H1 (cell line): ENCODE data around the gene GSTA2. TPM values are rescaled to one million over a fixed set of nuclear protein-coding genes. Genes with fewer than 3 reads are reported as not detected.

Experiments
- CTCF ChIA-PET: fragments of 300-600 bp; sonication (Branson Sonifier 250); formaldehyde crosslinking; loops from one replicate; lab custom pipeline; 2021; ENCODE audit not compliant: partially characterized antibody; lab: Charles Lee
- POLR2A ChIA-PET: fragments of 300-600 bp; sonication (Branson Sonifier 250); formaldehyde crosslinking; loops from one replicate; lab custom pipeline; 2021; ENCODE audit warnings: inconsistent platforms; ENCODE audit not compliant: partially characterized antibody; lab: Charles Lee
- DNase-seq, 2 experiments: peaks; one replicate each; pipeline versions ENCODE4 v3.0.0 to v3.0.0-alpha.2; 2010 to 2022; ENCODE audit warnings: low spot score in 2 of 2, low read depth in 1 of 2, mixed read lengths in 1 of 2
- FAIRE-seq: peaks from 2 replicates; lab custom pipeline; 2011; peaks lifted over from hg19 to GRCh38; lab: Jason Lieb, UNC
- H2AFZ ChIP-seq: 2 replicates; pipeline ENCODE4 v1.8.1; 2012; ENCODE audit warnings: low read length, inconsistent platforms
- H2AK5ac ChIP-seq: 2 replicates; pipeline ENCODE4 v1.6.1; 2013; ENCODE audit warnings: low read depth, low read length
- H2BK120ac ChIP-seq: replicated peaks from 2 replicates; pipeline ENCODE3; 2013; ENCODE audit warnings: low read depth, low read length, inconsistent platforms
- H2BK12ac ChIP-seq: 2 replicates; pipeline ENCODE4 v1.6.1; 2013; ENCODE audit warnings: low read depth, low read length
- H2BK15ac ChIP-seq: 2 replicates; pipeline ENCODE4 v1.6.1; 2013; ENCODE audit warnings: low read length
- H2BK20ac ChIP-seq: 2 replicates; pipeline ENCODE4 v1.6.1; 2013; ENCODE audit warnings: low read length
- H2BK5ac ChIP-seq: 2 replicates; pipeline ENCODE4 v1.6.1; 2013; ENCODE audit warnings: low read depth, low read length
- H3K14ac ChIP-seq: 2 replicates; pipeline ENCODE4 v1.6.1; 2013; ENCODE audit warnings: inconsistent platforms; ENCODE audit not compliant: insufficient read length
- H3K18ac ChIP-seq: 2 replicates; pipeline ENCODE4 v1.6.1; 2013; ENCODE audit warnings: low read length; ENCODE audit errors: extremely low read depth
- H3K23ac ChIP-seq: 2 replicates; pipeline ENCODE4 v1.6.1; 2013; ENCODE audit warnings: inconsistent platforms; ENCODE audit not compliant: insufficient read length
- H3K23me2 ChIP-seq: 2 replicates; pipeline ENCODE4 v1.6.1; 2013; ENCODE audit warnings: low read depth, low read length
- H3K27ac ChIP-seq: 2 replicates; pipeline ENCODE4 v1.6.1; 2011; ENCODE audit warnings: low read depth, low read length, inconsistent platforms
- H3K27me3 ChIP-seq, 4 experiments: replicated peaks in 1 of 4; 1 replicate in 1 of 4; 2 replicates in 3 of 4; pipeline versions ENCODE4 v1.6.1 to v1.8.1; 2011 to 2013; ENCODE audit warnings: low read length in 3 of 4, mild to moderate bottlenecking in 3 of 4, inconsistent platforms in 2 of 4, mixed read lengths in 2 of 4, moderate library complexity in 1 of 4; ENCODE audit not compliant: control insufficient read depth in 3 of 4, insufficient read depth in 3 of 4; ENCODE audit errors: extremely low read depth in 1 of 4
- H3K36me3 ChIP-seq, 4 experiments: 2 replicates each; pipeline versions ENCODE4 v1.6.1 to v1.8.1; 2011 to 2013; ENCODE audit warnings: mild to moderate bottlenecking in 4 of 4, low read length in 3 of 4, moderate library complexity in 2 of 4, control low read depth in 1 of 4, inconsistent platforms in 1 of 4; ENCODE audit not compliant: insufficient read depth in 4 of 4, control insufficient read depth in 2 of 4
- H3K4ac ChIP-seq: replicated peaks from 2 replicates; pipeline ENCODE3; 2013; ENCODE audit warnings: low read length, low read depth, mixed read lengths, inconsistent platforms; ENCODE audit not compliant: insufficient read length
- H3K4me1 ChIP-seq, 4 experiments: replicated peaks in 1 of 4; 1 replicate in 1 of 4; 2 replicates in 3 of 4; pipeline versions ENCODE4 v1.6.1 to v1.8.1; 2011 to 2013; ENCODE audit warnings: low read length in 3 of 4, inconsistent platforms in 2 of 4, mixed read lengths in 1 of 4; ENCODE audit not compliant: insufficient read depth in 4 of 4, control insufficient read depth in 3 of 4
- H3K4me2 ChIP-seq, 2 experiments: 2 replicates each; pipeline versions ENCODE4 v1.6.1 to v1.8.1; 2011 to 2013; ENCODE audit warnings: low read depth in 2 of 2, low read length in 2 of 2, control low read depth in 1 of 2, inconsistent platforms in 1 of 2, mild to moderate bottlenecking in 1 of 2; ENCODE audit not compliant: insufficient read depth in 1 of 2
- H3K4me3 ChIP-seq, 4 experiments: fragments of 200-600, 300-600 bp in 1 of 4; sonication (generic), shearing (Covaris generic), sonication (Bioruptor Twin) in 1 of 4; 2 replicates each; pipeline versions ENCODE4 v1.5.1 to v1.8.1; 2011 to 2016; ENCODE audit warnings: low read length in 4 of 4, low read depth in 3 of 4, control low read depth in 2 of 4, inconsistent platforms in 2 of 4, mild to moderate bottlenecking in 2 of 4, mixed read lengths in 1 of 4, moderate library complexity in 1 of 4; ENCODE audit not compliant: insufficient read depth in 2 of 4; ENCODE audit errors: extremely low read depth in 1 of 4
- H3K56ac ChIP-seq: replicated peaks from 2 replicates; pipeline ENCODE3; 2013; ENCODE audit warnings: low read depth, mild to moderate bottlenecking, mixed read lengths, low read length, inconsistent platforms; ENCODE audit not compliant: insufficient read length
- H3K79me1 ChIP-seq: 2 replicates; pipeline ENCODE4 v1.6.1; 2013; ENCODE audit warnings: low read depth, low read length, control low read depth
- H3K79me2 ChIP-seq, 2 experiments: 2 replicates each; pipeline versions ENCODE4 v1.6.1 to v1.8.1; 2012 to 2013; ENCODE audit warnings: low read length in 2 of 2, mild to moderate bottlenecking in 2 of 2, inconsistent platforms in 1 of 2; ENCODE audit not compliant: insufficient read depth in 2 of 2, control insufficient read depth in 1 of 2
- H3K9ac ChIP-seq, 4 experiments: replicated peaks in 1 of 4; 1 replicate in 1 of 4; 2 replicates in 3 of 4; pipeline versions ENCODE4 v1.6.1 to v1.8.1; 2011 to 2013; ENCODE audit warnings: low read depth in 3 of 4, low read length in 3 of 4, control low read depth in 2 of 4, mild to moderate bottlenecking in 2 of 4, moderate library complexity in 2 of 4, inconsistent platforms in 1 of 4; ENCODE audit errors: extremely low read depth in 1 of 4
- H3K9me3 ChIP-seq, 2 experiments: 2 replicates each; pipeline versions ENCODE4 v1.6.1 to v1.8.1; 2012 to 2013; ENCODE audit warnings: mild to moderate bottlenecking in 2 of 2, moderate library complexity in 2 of 2, control low read depth in 1 of 2, inconsistent platforms in 1 of 2, low read depth in 1 of 2, low read length in 1 of 2, mixed read lengths in 1 of 2; ENCODE audit not compliant: insufficient read depth in 2 of 2
- H4K20me1 ChIP-seq, 2 experiments: replicated peaks in 1 of 2; 2 replicates each; pipeline versions ENCODE3 to v1.8.1; 2011 to 2013; ENCODE audit warnings: inconsistent platforms in 2 of 2, low read length in 2 of 2, mild to moderate bottlenecking in 1 of 2; ENCODE audit not compliant: insufficient read depth in 2 of 2, control insufficient read depth in 1 of 2
- H4K5ac ChIP-seq: 2 replicates; pipeline ENCODE4 v1.6.1; 2013; ENCODE audit warnings: low read length, low read depth, mixed read lengths, inconsistent platforms; ENCODE audit not compliant: insufficient read length
- H4K8ac ChIP-seq: 2 replicates; pipeline ENCODE4 v1.8.0; 2013; ENCODE audit warnings: mild to moderate bottlenecking, moderate library complexity, low read length, inconsistent platforms; ENCODE audit not compliant: insufficient read depth; ENCODE audit errors: extremely low read depth
- H4K91ac ChIP-seq: replicated peaks from 2 replicates; pipeline ENCODE3; 2013; ENCODE audit warnings: low read length, mixed read lengths, inconsistent platforms; ENCODE audit not compliant: insufficient read length
- CBX8 ChIP-seq: fragments of 300-800, 300-1000 bp; sonication (generic); IDR thresholded peaks from 2 replicates; pipeline ENCODE4 v1.7.1; 2016; ENCODE audit warnings: low read depth, low read length, borderline replicate concordance
- EGR1 ChIP-seq: IDR thresholded peaks from 2 replicates; pipeline ENCODE4 v1.6.1; 2011; ENCODE audit warnings: low read depth, low read length, borderline replicate concordance
- HDAC6 ChIP-seq: IDR thresholded peaks from one replicate; pipeline ENCODE4 v1.7.1; 2012; ENCODE audit warnings: low read depth, mild to moderate bottlenecking, inconsistent platforms, low read length, moderate library complexity
- NRF1 ChIP-seq: IDR thresholded peaks from 2 replicates; pipeline ENCODE4 v1.6.1; 2011; ENCODE audit warnings: mild to moderate bottlenecking, low read depth, low read length, improper control_type of control experiment
- SP2 ChIP-seq: IDR thresholded peaks from 2 replicates; pipeline ENCODE4 v1.6.1; 2012; ENCODE audit warnings: mild to moderate bottlenecking, low read length, inconsistent platforms
- WGBS, 2 experiments: shearing (Covaris generic) in 1 of 2; methylation state at CpG; one replicate each; pipeline versions ENCODE4 v1.1.6 to v1.1.7; 2013 to 2015; ENCODE audit warnings: low lambda C conversion rate in 2 of 2, mixed read lengths in 2 of 2, inconsistent platforms in 1 of 2, low coverage in 1 of 2, missing lambda C conversion rate in 1 of 2; ENCODE audit not compliant: insufficient replicate concordance in 2 of 2, insufficient coverage in 1 of 2, insufficient read length in 1 of 2; ENCODE audit errors: extremely low coverage in 1 of 2, missing lambda C conversion rate in 1 of 2; 5-methylcytosine and 5-hydroxymethylcytosine counted together
- polyA plus RNA-seq, 7 experiments: library from polyadenylated mRNA; depleted of rRNA in 3 of 7; stranded (reverse) in 5 of 7; unstranded in 2 of 7; fragments of >200 nt in 5 of 7; fragments of 200-250 nt in 2 of 7; gene quantifications; 1 replicate in 5 of 7; 2 replicates in 1 of 7; 4 replicates in 1 of 7; pipeline versions ENCODE4 v1.2.1 to v1.2.3, GENCODE V29; 2011 to 2013; ENCODE audit warnings: missing spikeins in 2 of 7, mixed read lengths in 2 of 7
- total RNA-seq: library from RNA; stranded (reverse); fragmentation: NEBNext Ultra II Directional; extraction: Animal tissue kit (Norgen Biotek cat#: 25700); gene quantifications from 2 replicates; pipeline ENCODE4 v1.2.1, GENCODE V29; 2021

The GSTA2 gene
- total and polyA plus RNA-seq, 2 of the 8 experiments (the other 6 are each of a cell fraction or from before 2014, with no cell fraction given) = 0.05 TPM; not detected in 1

DNA sequence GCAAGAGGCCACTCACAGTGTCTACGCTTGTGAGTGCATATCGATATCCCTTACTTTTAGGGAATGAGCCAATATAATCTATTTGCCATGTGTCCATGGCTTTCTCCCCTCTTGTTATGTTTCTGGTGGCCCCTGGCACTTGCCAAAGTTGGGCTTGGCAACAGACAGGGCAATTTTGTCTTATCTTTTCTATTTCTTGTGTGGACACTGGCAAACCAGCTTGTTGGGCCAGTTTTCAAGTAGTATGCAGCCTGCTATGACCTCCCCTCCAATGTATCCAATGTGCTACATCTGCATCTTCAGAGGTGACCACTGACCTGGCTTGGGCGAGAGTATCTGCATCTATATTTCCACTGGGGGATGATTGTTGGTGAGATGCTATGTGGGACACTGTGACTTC lies 29.2 kb downstream of the GSTA2 start:
- H3K23ac ChIP-seq = no peak overlapping the region

More for the DNA sequence above, 29.2 kb downstream of the GSTA2 start:
- Histone ChIP-seq H3K27ac (no peak overlapping the region), H4K5ac (no peak overlapping the region), H3K9ac (no peak overlapping the region), H4K20me1 (no peaks in the 10 kb centered on the region), H4K91ac (no peak overlapping the region), H3K4me1 (peaks cover 0 to 8% (median 2%) of the 10 kb centered on the region in 4 experiments; a peak in 3 of 7 replicates), H3K18ac (no peak overlapping the region), H3K9me3 (no peaks in the 10 kb centered on the region), H2BK5ac (no peak overlapping the region), H3K23me2 (no peaks in the 10 kb centered on the region), H3K79me2 (no peaks in the 10 kb centered on the region), H3K36me3 (no peaks in the 10 kb centered on the region), H3K79me1 (no peaks in the 10 kb centered on the region; the same call in 1 of the 2 replicates), H2BK15ac (0 out of 2 replicates have a peak overlapping the region, but pooled peaks have one; percentile 9), H2AFZ (no peak overlapping the region), H3K27me3 (no peaks in the 10 kb centered on the region), H2BK120ac (no peak overlapping the region), H2AK5ac (no peak overlapping the region), H3K56ac (no peak overlapping the region), H3K14ac (no peak overlapping the region), H3K4me2 (no peak overlapping the region), H2BK12ac (0 out of 2 replicates have a peak overlapping the region, but pooled peaks have one; percentile 4), H3K4me3 (no peak overlapping the region), H4K8ac (no peak overlapping the region), H3K4ac (no peak overlapping the region), H2BK20ac (no peak overlapping the region)
- DNase-seq = no peak
- CTCF ChIA-PET = interaction anchor here (1.1 kb wide), 1 partner anchor 9 kb away, joined by 6 read pairs; no protein-coding TSS in a partner anchor
- TF ChIP-seq SP2 (no peak), CBX8 (no peak), EGR1 (no peak), HDAC6 (no peak), NRF1 (no peak)
- FAIRE-seq = no peak
- 90% methylated on average over 3 of the region's 3 CpGs; no CpG with 5 or more reads in 1 of the 2 experiments for WGBS, 2 experiments
- POLR2A ChIA-PET = no interaction called here
